ENCODE measurements around the gene PTPN11.
"Not testable (repeated sequence)": the region's sequence is repeated elsewhere in the genome, so short reads cannot be mapped to it uniquely, and the experiment has no call there.

Gene PTPN11

GRCh38 chr12:112457142-112457541 is 38.4 kb downstream of the PTPN11 start:
- not testable (repeated sequence) for DNase-seq

DNA sequence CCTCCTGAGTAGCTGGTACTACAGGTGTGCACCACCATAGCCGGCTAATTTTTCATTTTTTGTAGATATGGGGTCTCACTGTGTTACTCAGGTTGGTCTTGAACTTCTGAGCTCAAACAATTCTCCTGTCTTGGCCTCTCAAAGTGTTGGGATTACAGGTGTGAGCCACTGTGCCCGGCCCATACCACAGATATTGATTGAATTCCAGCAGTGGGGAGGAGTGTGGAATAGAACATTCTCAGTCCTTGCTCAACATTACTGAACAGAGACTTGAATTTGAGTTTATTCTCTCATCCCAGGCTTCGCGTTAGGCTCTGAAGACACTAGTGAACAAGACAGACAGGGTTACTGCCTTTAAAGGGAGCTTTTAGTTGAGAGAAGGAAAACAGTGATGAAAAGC is 39.6 kb downstream of the PTPN11 start:
- no peak for DNase-seq

GRCh38 chr12:112458751-112459150 is 40.0 kb downstream of the PTPN11 start:
- no peak for DNase-seq

GRCh38 chr12:112463478-112463877 is 44.7 kb downstream of the PTPN11 start:
- DNase-seq, result peak; percentile 47

- no peak for DNase-seq
These were observed 45.9 kb downstream of the PTPN11 start for GRCh38 chr12:112464605-112465004.

DNA sequence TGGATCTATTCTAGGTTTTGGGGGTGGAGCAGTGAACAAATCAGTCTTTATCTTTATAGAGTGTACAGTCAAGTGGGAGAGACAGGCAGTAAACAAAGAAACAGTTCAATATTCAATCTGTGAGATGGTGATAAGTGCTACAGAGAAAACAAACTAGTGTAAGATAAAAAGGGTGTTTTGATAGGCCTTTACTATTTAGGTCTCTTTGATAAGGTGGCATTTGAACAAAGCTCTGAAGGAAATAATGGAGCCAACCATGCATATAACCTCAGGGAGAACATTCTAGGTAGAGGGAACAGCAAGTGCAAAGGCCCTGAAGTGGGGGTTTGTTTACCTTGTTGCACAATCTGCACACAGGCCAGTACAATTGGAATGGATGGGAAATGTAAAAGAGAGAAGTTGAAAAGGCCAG is 47.3 kb downstream of the PTPN11 start:
- peak; percentile 40 for DNase-seq

- no peak for DNase-seq
These were observed 48.1 kb downstream of the PTPN11 start for GRCh38 chr12:112466835-112467234.

DNA sequence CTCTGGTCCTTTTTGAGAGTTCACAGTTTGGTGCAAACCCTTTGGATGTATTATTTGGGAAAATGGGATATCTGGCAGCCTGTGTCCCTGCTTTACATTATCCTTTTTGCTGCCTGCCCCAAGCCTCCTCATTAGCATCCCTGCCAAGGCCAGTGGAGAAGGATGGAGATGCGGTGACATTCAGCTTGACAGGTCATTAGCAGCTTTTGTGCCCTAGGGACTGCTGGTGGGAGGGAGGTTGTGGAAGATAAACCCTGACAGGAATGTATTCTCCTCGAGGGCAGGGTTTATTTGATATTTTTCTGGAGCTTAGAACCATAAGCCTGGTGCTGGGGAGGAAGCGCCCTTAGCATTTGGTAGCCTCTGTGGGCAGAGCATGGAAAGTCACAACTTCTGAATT is 49.3 kb downstream of the PTPN11 start:
- DNase-seq, result no peak

DNA sequence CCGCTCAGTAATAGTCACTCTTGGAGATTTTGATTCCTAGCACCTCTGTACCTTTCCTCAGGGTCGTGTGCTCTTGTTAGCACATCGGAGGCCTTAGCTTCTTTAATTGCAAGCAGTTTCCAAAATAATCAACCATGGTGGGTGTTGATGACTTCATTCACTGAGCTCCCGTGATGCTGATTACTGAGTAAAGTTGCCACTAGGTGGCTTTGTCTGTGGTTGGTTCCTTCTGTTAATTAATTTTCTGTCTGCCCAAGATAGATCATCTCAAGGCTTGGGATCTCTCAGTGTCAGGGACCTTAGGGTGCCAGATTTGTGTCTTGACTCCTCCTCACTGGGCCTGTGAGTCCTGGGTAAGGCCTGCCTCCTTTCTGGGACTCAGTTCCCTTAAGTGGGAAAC is 54.3 kb downstream of the PTPN11 start:
- peak; percentile 63 for DNase-seq

- no peak for DNase-seq
These were observed 60.7 kb downstream of the PTPN11 start for GRCh38 chr12:112479413-112479812.

DNA sequence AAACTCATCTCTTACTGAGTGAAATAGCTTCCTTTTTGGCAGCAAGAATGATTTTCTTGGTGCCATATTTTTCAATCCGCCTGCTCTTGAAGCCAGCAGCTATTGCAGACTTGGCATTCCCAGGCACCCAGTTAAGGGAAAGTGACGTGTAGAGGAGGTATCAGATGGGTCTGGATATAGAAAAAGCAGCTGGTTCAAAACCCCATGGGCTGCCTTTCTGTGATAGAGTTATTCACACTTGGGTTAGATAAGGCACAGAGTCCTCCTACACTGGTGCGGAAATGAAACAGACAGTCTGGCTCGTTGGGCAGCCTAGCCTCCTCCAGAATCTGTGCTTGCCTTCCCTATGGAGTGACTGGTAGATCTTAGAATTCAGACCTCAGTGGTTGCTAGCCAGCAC is 62.2 kb downstream of the PTPN11 start:
- no peak for DNase-seq

- DNase-seq, result no peak
These were observed 64.0 kb downstream of the PTPN11 start for GRCh38 chr12:112482733-112483132.

- DNase-seq, result no peak
These were observed 67.6 kb downstream of the PTPN11 start for GRCh38 chr12:112486361-112486760.

GRCh38 chr12:112488257-112488876 is 69.6 kb downstream of the PTPN11 start:
- DNase-seq, result no peak

- no peak for DNase-seq
These were observed 70.7 kb downstream of the PTPN11 start for GRCh38 chr12:112489456-112489855.

- DNase-seq, result no peak
These were observed 77.7 kb downstream of the PTPN11 start for GRCh38 chr12:112496496-112496895.

DNA sequence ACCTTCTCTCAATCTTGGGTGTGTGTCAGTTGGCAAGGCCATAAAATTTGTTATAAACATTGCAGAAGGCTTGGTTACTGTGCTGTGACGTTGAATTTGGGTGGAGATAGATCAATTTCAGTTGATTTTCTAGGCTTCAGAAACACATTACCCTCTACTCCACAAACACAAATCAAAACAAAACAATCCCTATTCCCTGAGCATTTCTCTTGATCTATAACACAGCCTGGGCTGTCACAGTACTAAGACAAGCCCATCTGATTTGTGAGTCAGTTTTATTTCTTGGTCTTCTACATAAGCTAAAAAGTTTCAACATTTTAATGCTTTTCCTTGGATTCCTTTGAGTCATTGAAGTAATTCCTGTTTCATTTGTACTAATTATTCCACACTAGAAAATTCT is 79.8 kb downstream of the PTPN11 start:
- DNase-seq, result no peak

- no peak for DNase-seq
These were observed 84.8 kb downstream of the PTPN11 start for GRCh38 chr12:112503512-112503911.

DNA sequence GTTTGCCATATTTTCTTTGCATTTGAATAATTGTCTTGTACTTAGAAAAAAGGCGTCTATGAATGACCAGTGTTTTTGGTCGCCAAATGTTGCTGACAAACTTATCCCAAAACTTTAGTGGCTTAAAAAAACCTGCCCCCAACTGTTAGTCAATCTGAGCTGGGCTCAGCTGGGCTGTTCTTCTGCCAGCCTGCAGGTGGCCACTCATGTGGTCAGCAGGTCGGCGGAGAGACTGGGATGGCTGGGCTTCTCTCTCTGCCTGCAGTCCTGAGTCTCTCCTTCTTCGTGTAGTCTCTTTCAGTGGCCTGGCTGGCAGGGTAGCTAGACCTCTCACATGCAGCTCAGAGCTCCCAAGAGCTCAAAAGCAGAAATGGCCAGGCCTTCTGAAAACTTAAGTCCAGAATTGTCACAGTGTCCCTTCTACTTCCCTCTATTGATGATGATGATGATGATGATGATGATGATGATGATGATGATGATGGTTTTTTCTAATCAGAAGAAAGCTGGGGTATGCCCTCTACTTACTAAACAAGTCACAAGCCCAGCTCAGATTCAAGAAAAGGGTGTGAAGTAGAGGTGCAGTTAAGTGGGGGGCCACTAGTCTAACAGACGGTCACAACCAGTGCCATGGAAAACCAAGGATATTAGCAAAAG is 87.9 kb downstream of the PTPN11 start:
- no peak for DNase-seq

DNA sequence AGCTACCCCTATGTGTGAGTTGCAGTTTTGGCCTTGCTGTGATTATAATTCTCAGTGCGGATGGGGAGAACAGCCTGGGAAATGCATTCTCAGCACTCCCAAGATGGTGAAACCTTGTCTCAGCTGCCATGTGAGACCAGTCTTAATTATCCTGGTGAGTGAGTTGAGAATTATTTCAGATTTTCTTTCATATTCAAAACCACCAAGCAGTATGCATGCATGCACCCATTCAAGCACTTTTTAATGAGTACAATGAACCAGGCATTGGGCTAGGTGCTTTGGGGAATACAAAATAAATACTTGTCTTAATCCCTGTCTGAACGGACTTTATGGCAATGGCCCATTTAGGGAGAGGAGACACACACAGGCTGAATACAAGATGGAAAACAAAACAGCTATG is 94.7 kb downstream of the PTPN11 start:
- DNase-seq, result no peak

- DNase-seq, result no peak
These were observed 95.7 kb downstream of the PTPN11 start for GRCh38 chr12:112514456-112514855.

DNA sequence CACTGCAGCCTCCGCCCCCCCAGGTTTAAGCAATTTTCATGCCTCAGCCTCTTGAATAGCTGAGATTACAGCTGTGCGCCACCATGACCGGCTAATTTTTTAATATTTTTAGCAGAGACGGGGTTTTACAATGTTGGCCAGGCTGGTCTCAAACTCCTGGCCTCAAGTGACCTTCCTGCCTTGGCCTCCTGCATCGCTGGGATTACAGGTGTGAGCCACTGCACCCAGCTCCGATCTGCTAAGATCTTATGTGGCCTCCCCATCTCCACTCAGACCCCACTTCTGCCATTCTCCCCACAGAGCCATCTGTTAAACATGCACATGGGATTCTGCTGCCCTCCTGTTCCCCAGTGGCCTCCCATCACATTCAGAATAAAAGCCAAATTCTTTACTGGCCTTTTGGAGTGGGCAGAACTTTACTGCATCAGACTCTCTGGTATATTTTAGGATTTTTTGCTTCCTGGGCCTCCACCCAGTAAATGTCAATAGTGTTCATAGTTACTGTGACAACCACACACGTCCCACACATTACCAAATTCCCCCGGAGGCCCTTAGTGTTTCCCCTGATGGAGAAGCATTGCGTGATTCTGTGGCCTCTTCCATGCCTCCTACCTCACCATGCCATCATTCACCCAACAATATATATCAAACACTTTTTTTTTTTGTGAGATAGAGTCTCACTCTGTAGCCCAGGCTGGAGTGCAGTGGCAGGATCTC is 96.3 kb downstream of the PTPN11 start:
- no peak for DNase-seq

DNA sequence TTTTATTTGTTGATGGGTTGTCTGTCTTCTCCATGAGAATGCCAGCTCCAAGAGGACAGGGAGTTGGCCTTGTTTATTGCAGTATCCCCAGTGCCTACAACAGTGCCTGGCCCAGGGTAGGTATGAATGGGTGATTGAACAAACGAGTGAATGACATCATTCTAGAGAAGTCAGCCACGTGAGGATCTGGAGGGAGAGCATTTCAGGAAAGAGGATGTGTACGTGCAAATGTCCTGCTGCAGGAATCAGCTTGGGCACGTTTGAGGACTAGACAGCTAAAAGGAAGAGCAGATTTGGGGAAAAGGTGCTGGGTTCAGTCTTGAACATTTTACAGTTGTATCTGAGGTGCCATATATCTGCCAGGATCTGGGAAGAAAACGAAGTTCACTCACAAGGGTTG is 97.1 kb downstream of the PTPN11 start:
- DNase-seq, result no peak

- DNase-seq, result no peak
These were observed 99.1 kb downstream of the PTPN11 start for GRCh38 chr12:112517730-112518364.

Data from hematopoietic multipotent progenitor cell treated with erythropoietin and hydrocortisone succinate and interleukin-3 and kit ligand, for 6 days (in vitro differentiated cells).